Thyroid gland (tissue), 4 donors: ENCODE measurements around the gene RASA3. TPM values are rescaled to one million over a fixed set of nuclear protein-coding genes. Genes with fewer than 3 reads are reported as not detected.

Source experiments
- DNase-seq, 2 donors: peaks; one replicate each; pipeline ENCODE4 v3.0.0-alpha.2; 2019
- H3K27ac ChIP-seq, 3 donors: fragments of 200-600 bp; sonication (generic); 1 replicate in 2 of 3; 2 replicates in 1 of 3; pipeline ENCODE4 v1.5.1; 2016 to 2019; ENCODE audit warnings: mild to moderate bottlenecking in 1 of 3, moderate library complexity in 1 of 3
- H3K27me3 ChIP-seq: fragments of 200-600 bp; sonication (generic); one replicate; pipeline ENCODE4 v1.5.1; 2019
- H3K36me3 ChIP-seq, 2 donors: fragments of 200-600 bp; sonication (generic); one replicate each; pipeline ENCODE4 v1.5.1; 2016 to 2019
- H3K4me1 ChIP-seq, 2 donors: fragments of 200-600 bp; sonication (generic); one replicate each; pipeline ENCODE4 v1.5.1; 2017 to 2019
- H3K4me3 ChIP-seq, 3 donors: fragments of 200-600 bp; sonication (generic); replicated peaks in 1 of 3; 1 replicate in 2 of 3; 2 replicates in 1 of 3; pipeline ENCODE4 v1.5.1; 2016; ENCODE audit warnings: mild to moderate bottlenecking in 1 of 3
- H3K9me3 ChIP-seq: fragments of 200-600 bp; sonication (generic); one replicate; pipeline ENCODE4 v1.5.1; 2017
- CTCF ChIP-seq, 6 experiments: fragments of 200-600 bp in 3 of 6; fragments of 450-650 bp in 3 of 6; sonication (generic) in 3 of 6; IDR thresholded peaks; one replicate each; pipeline ENCODE4 v1.5.1; 2016 to 2019; ENCODE audit warnings: antibody characterized with exemption in 6 of 6, mild to moderate bottlenecking in 2 of 6, inconsistent platforms in 1 of 6, moderate library complexity in 1 of 6
- POLR2A ChIP-seq, 2 donors: fragments of 450-650 bp; IDR thresholded peaks; one replicate each; pipeline ENCODE4 v1.6.1; 2017; ENCODE audit warnings: antibody characterized with exemption in 2 of 2, mild to moderate bottlenecking in 2 of 2, moderate library complexity in 1 of 2
- WGBS, 2 donors: methylation state at CpG; one replicate each; pipeline ENCODE4 v1.1.5; 2017; 5-methylcytosine and 5-hydroxymethylcytosine counted together
- intact Hi-C: fragments of 100-400 bp; cut with DNase I; formaldehyde crosslinking; loops from one replicate; pipeline ENCODE4 v1.15.1; 2023
- total RNA-seq, 4 donors: library from RNA; depleted of rRNA; stranded (reverse); fragments of >200 nt; gene quantifications; one replicate each; pipeline ENCODE4 v1.2.3, GENCODE V29; 2016

The RASA3 gene
- total RNA-seq, 4 donors from 2014 or later: 22.3 to 32.3 (median 25.5) TPM

GRCh38 chr13:114071991-114072390, 60.4 kb downstream of the RASA3 start:
- no peaks in the 10 kb centered on the region for H3K27me3 ChIP-seq
- WGBS, 2 donors: 75 to 78% methylated on average over 14 of the region's 14 CpGs
- intact Hi-C loops: no loop called here
- no peaks in the 10 kb centered on the region for H3K9me3 ChIP-seq
- H3K4me3 ChIP-seq: no peak overlapping the region
- no peak for DNase-seq
- H3K27ac ChIP-seq: peak overlapping the region in 1 of 3 donors; percentile 74
- TF ChIP-seq CTCF (IDR thresholded peaks at IDR 0.05) (no peak), POLR2A (IDR thresholded peaks at IDR 0.05) (no peak)
- no peaks in the 10 kb centered on the region for H3K36me3 ChIP-seq
- peaks cover 22 to 34% of the 10 kb centered on the region in 2 donors for H3K4me1 ChIP-seq

- Histone ChIP-seq H3K36me3 (no peaks in the 10 kb centered on the region), H3K27me3 (no peaks in the 10 kb centered on the region), H3K4me3 (no peak overlapping the region), H3K27ac (peak overlapping the region; percentile 41 to 78 (median 74)), H3K9me3 (no peaks in the 10 kb centered on the region), H3K4me1 (peaks cover 22 to 40% of the 10 kb centered on the region in 2 donors)
- intact Hi-C loops: no loop called here
- no peak for TF ChIP-seq CTCF (IDR thresholded peaks at IDR 0.05)
- no peak for TF ChIP-seq POLR2A (IDR thresholded peaks at IDR 0.05)
- DNase-seq: peak; percentile 66 to 72
- 47 to 61% methylated on average over 10 of the region's 10 CpGs for WGBS, 2 donors
These were observed 61.0 kb downstream of the RASA3 start for GRCh38 chr13:114071410-114071809.

- peaks cover 27 to 52% of the 10 kb centered on the region in 2 donors for H3K4me1 ChIP-seq
These were observed 62.2 kb downstream of the RASA3 start for GRCh38 chr13:114070098-114070799.

GRCh38 chr13:114069376-114070097, 62.9 kb downstream of the RASA3 start:
- no peak for DNase-seq
- Histone ChIP-seq H3K27ac (peak overlapping the region; percentile 97 to 99 (median 98)), H3K4me3 (no peak overlapping the region), H3K36me3 (no peaks in the 10 kb centered on the region), H3K4me1 (peaks cover 34 to 59% of the 10 kb centered on the region in 2 donors), H3K27me3 (no peaks in the 10 kb centered on the region), H3K9me3 (no peaks in the 10 kb centered on the region)
- intact Hi-C loops: no loop called here
- WGBS, 2 donors: 64 to 80% methylated on average over 1 to 19 of the region's 32 CpGs
- TF ChIP-seq CTCF (IDR thresholded peaks at IDR 0.05): no peak
- no peak for TF ChIP-seq POLR2A (IDR thresholded peaks at IDR 0.05)

More at GRCh38 chr13:114070098-114070799, 62.2 kb downstream of the RASA3 start:
- DNase-seq: peak in 1 of 2 donors; percentile 2
- Histone ChIP-seq H3K27ac (peak overlapping the region in 1 of 3 donors; percentile 5), H3K27me3 (no peaks in the 10 kb centered on the region), H3K36me3 (no peaks in the 10 kb centered on the region), H3K9me3 (no peaks in the 10 kb centered on the region), H3K4me3 (no peak overlapping the region)
- intact Hi-C loops: no loop called here
- WGBS, 2 donors: 93 to 94% methylated on average over 35 to 40 of the region's 40 CpGs
- TF ChIP-seq POLR2A (IDR thresholded peaks at IDR 0.05) (no peak), CTCF (IDR thresholded peaks at IDR 0.05) (no peak)
